NOMO-1 treated with DMSO at 0.1 percent for 48 hours (cell line): ENCODE measurements around the gene HS2ST1.
"Not testable (repeated sequence)": the region's sequence is repeated elsewhere in the genome, so short reads cannot be mapped to it uniquely, and the experiment has no call there.

Experiments
- DNase-seq: peaks from one replicate; lab custom pipeline; 2025; ENCODE audit not compliant: unreplicated experiment; lab: John Stamatoyannopoulos, UW

The HS2ST1 gene

GRCh38 chr1:87056974-87057373 lies 142.5 kb downstream of the HS2ST1 start:
- no peak for DNase-seq

DNA sequence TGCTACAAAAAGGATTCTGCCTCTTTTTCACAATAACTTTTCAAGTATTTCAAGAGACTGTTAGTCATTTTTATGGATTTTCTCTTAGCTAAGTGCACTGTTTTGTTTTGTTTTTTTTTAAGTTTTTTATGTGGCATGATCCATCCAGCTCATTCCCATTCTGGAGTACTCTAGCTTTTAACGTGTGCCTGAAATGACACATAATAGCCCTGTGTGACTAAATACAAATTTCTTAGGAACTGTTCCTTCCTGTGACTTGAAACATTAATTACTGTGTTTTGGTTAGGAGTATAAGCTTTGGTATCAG lies 143.9 kb downstream of the HS2ST1 start:
- DNase-seq = no peak

DNA sequence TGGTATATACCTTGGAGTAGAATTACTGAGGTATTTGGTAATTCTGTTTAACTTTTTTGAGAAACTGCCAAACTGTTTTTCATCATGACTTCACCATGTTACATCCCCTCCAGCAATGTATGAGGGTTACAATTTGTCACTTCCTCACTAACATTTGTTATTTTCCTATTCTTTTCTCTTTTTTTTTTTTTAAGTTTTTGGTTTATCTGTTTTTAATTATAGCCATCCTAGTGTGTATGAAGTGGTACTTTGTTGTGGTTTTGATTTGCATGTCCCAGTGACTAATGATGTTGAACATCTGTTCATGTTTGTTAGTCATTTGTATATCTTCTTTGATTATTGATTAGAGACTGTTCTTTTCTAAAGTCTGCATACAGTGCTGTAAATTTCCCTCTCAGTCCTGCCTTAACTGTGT lies 147.3 kb downstream of the HS2ST1 start:
- no peak for DNase-seq

DNA sequence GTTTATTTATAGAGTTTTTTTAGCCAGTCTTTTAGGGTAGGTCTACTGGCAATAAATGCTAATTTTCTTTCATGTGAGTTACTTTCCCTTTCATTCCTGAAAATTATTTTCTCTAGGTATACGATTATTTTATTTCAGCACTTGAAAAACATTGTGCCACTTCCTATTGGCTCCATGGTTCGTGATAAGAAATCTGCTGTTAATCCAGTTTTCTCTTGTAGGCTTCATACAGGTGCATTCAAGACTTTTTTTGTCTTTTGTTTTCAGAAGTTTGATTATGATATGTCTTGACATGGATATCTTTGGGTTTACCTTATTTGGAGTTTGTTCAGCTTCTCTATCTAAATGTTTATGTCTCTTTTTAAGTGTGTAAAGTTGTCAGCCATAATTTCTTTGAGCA lies 148.3 kb downstream of the HS2ST1 start:
- no peak for DNase-seq

GRCh38 chr1:87064309-87064708 lies 149.9 kb downstream of the HS2ST1 start:
- no peak for DNase-seq

DNA sequence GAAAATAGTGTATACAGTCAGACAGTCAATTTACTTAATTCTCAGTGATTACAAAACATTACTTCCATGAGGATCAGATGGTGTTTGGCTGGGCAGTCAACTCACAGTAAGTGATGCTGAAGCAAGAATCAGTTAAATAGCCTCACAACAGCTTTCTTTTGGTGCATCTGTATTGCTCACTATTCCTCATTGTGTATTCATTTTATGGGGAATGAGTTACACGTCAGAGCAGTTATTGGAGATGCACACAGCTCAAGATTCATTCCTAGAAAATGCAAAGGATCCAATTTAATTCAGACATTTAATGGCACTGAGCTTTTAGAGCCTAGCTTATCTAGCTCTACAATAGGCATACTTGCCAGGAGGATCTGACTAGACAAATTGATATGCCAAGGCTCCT lies 150.6 kb downstream of the HS2ST1 start:
- no peak for DNase-seq

GRCh38 chr1:87066708-87067107 lies 152.3 kb downstream of the HS2ST1 start:
- not testable (repeated sequence) for DNase-seq

- no peak for DNase-seq
Observed at GRCh38 chr1:87072411-87072810, 158.0 kb downstream of the HS2ST1 start.

- DNase-seq = no peak
Observed at GRCh38 chr1:87072904-87073303, 158.5 kb downstream of the HS2ST1 start.

- DNase-seq = no peak
Observed at GRCh38 chr1:87074001-87074795, 159.8 kb downstream of the HS2ST1 start.

DNA sequence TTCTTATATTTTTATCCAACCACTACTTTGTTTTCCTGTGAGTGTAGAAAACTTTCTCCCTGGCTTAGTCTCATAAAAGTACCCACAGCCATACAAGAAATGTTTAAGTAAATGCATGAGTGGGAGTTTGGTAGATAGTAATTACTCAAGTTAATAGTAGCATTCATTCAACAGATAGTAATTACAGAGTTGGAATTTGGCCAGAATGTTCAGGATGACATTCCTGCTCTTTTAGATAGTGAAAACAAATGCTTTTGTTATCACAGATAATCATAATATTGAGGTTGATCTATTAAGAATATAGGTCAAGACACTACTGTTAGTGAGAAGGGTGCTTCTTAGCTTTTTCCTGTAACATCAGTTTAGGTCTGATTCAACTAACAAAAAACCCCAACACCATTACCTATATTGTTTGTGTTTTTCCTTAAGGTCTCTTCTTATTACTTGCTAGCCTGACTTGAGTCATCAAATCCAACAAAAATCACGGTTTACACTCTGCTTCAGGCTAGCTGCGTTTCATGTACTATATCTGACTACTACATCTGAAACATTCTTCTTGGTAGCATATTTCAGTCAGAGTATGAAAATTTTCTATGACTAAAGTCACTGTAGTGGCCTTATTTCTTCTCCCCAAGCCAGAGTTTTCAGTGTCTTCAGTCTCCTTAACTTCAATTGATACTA lies 163.7 kb downstream of the HS2ST1 start:
- DNase-seq = no peak

DNA sequence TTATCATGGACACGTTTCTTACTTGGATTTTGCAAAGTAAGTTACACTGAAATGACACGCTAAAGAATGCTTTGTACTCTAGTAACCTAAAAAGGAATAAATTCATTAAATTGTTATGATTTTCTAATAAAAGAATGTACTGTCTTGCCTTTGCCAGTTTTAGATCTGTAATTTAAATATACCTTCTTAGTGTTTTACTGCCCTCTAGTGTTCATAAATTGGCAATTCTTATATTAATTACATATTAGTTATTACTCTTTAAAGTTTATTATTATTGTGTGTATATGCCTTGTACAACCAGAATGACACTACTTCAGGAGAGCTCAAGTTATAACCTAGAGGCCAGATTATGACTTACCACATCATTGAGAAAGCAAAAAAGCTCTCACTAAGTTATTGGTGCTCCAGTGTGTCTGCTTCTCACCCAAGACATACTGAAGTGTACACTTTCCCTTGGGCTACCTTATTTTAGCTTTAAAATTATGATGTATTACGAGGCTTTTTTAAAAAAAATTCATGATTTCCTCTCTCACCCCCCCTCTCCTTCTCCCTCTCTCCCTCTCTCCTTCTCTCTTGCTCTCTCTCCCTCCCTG lies 169.9 kb downstream of the HS2ST1 start:
- DNase-seq = peak; percentile 15

GRCh38 chr1:87086120-87086519 lies 171.7 kb downstream of the HS2ST1 start:
- DNase-seq = no peak

- DNase-seq = no peak
Observed at GRCh38 chr1:87089070-87089736, 174.8 kb downstream of the HS2ST1 start.

DNA sequence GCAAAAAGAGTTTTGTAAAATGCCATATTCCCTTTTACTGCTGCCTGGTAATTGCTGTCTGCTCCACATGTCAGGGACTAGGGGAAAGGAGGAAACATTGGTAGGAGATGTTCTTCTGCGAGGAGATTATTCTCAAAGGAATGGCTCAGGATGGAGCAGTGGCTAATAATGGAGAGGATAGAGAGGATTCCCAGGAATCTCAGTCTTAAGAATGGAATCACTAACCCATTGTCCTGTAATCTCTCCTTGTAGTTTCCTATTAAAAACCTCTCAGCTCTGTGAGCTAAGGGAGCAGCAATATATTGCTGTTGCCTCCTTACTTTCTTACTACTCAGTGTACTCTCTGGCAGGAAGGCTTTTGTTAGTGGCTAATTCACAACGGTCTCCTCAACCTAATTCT lies 175.4 kb downstream of the HS2ST1 start:
- no peak for DNase-seq

- peak; percentile 64 for DNase-seq
Observed at GRCh38 chr1:87091425-87091824, 177.0 kb downstream of the HS2ST1 start.

DNA sequence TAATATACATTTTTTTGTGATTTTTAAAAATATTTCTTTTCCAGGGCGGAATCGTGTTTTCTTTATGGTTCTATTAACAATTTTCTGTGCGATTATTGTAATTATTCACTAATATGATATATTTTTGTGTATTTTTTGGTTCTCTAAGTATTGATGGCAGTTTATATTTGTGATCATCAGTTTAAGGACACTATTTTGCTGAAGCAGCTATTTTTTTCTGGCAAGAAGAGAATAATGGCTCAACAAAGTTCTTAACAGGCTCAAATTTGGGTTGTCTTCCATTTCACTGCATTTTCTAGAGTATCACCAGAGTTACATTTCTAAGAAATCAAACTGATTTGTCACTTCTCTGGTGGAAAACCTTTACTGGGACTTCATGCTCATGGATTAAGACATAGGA lies 178.4 kb downstream of the HS2ST1 start:
- DNase-seq = no peak

- no peak for DNase-seq
Observed at GRCh38 chr1:87093286-87093685, 178.9 kb downstream of the HS2ST1 start.

- no peak for DNase-seq
Observed at GRCh38 chr1:87094238-87094637, 179.8 kb downstream of the HS2ST1 start.

DNA sequence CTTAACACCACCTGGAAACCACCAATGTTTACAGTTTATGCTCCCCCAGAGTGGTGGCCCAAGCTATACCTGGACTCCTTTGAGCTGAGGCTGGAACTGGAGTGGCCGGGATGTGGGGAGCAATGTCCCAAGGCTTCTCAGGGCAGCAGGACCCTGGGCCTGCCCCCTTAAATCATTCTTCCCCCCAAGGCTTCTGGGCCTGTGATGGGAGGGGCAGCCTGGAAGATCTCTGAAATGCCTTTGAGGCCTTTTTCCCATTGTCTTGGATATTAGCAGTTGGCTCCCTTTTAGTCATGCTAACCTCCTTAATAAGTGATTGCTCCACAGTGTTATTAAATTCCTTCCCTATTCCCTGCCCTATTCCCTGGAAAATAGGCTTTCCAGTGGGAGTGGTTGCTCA lies 185.8 kb downstream of the HS2ST1 start:
- DNase-seq = no peak

GRCh38 chr1:87103074-87103473 lies 188.6 kb downstream of the HS2ST1 start:
- no peak for DNase-seq

DNA sequence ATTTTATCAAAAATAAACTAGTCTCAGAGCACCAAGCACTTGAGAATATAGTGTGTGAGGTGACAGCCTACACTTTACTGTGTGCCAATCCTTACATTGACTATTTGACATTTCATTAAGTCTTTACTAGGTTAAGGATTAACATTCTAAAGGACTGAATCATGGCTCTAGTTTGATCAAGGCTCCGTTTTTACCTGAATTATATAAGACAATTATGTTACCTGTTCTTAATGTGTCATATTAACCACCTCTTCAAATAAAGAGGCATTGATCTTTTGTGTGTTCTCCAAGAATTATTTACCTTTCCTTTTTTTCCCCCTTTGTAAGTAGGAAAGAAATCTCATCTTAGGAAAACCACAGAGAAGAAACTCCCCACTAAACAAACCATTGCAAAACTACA lies 189.7 kb downstream of the HS2ST1 start:
- DNase-seq = no peak
